NCI-H524 (cell line): ENCODE measurements around the gene ZCCHC24.
A peak's percentile ranks its signal among the peaks of the same experiment; 100 is the strongest.

ENCODE experiments used
- DNase-seq, 2 experiments: peaks; one replicate each; lab custom pipeline; 2025; lab: John Stamatoyannopoulos, UW

ZCCHC24 gene

GRCh38 chr10:79384773-79385391 lies 60.5 kb downstream of the ZCCHC24 start:
- DNase-seq, result no peak

- DNase-seq, result no peak
Observed at GRCh38 chr10:79383974-79384606, 61.3 kb downstream of the ZCCHC24 start.

GRCh38 chr10:79382491-79382941 lies 62.9 kb downstream of the ZCCHC24 start:
- DNase-seq, result no peak

- no peak for DNase-seq
Observed at GRCh38 chr10:79381804-79382221, 63.6 kb downstream of the ZCCHC24 start.

- no peak for DNase-seq
Observed at GRCh38 chr10:79380946-79381721, 64.3 kb downstream of the ZCCHC24 start.

- no peak for DNase-seq
Observed at GRCh38 chr10:79380125-79380945, 65.1 kb downstream of the ZCCHC24 start.

GRCh38 chr10:79379512-79380124 lies 65.8 kb downstream of the ZCCHC24 start:
- no peak for DNase-seq

- no peak for DNase-seq
Observed at GRCh38 chr10:79378647-79379511, 66.5 kb downstream of the ZCCHC24 start.

- DNase-seq, result no peak
Observed at GRCh38 chr10:79378383-79378646, 67.1 kb downstream of the ZCCHC24 start.

GRCh38 chr10:79377557-79378382 lies 67.7 kb downstream of the ZCCHC24 start:
- no peak for DNase-seq

- DNase-seq, result no peak
Observed at GRCh38 chr10:79376751-79377556, 68.5 kb downstream of the ZCCHC24 start.

- DNase-seq, result no peak
Observed at GRCh38 chr10:79376078-79376628, 69.3 kb downstream of the ZCCHC24 start.

- DNase-seq, result no peak
Observed at GRCh38 chr10:79375321-79376077, 69.9 kb downstream of the ZCCHC24 start.

- DNase-seq, result peak in 1 of 2 experiments; percentile 28
Observed at GRCh38 chr10:79374312-79375191, 70.9 kb downstream of the ZCCHC24 start.

GRCh38 chr10:79372871-79373270 lies 72.6 kb downstream of the ZCCHC24 start:
- no peak for DNase-seq

GRCh38 chr10:79367426-79368189 lies 77.8 kb downstream of the ZCCHC24 start:
- no peak for DNase-seq
